Measurements from ENCODE around the gene ABO. TPM values are rescaled to one million over a fixed set of nuclear protein-coding genes. Genes with fewer than 3 reads are reported as not detected.

The ABO gene
- total RNA-seq (under 1 TPM; 0.37 to 0.86 (median 0.72) TPM), polyA plus RNA-seq (under 1 TPM; 0.03 to 0.51 (median 0.14) TPM)
- long read RNA-seq, donor 1, result 0 reads
- long read RNA-seq, donor 2, result 0 reads

GRCh38 chr9:133275105-133276000, at the start of gene ABO:
Gene ABO, minus strand, starts transcription at chr9:133275201.
- intact Hi-C loops (cut with DNase I), result loop anchor here in 1 of 2 donors (5.0 kb wide), 1 partner anchor 88 kb away; no protein-coding TSS in a partner anchor
- DNase-seq (no peak), ATAC-seq (peak in 2 of 4 donors; percentile 42 to 45)
- H3K27me3 ChIP-seq (ENCODE audit: insufficient read depth in 3 of 3, low read length in 2 of 3), result peaks cover 5 to 62% (median 11%) of the 10 kb centered on the region in 3 donors
- WGBS, 3 donors, result 0 to 1% (median 1%) methylated on average over 60 to 110 of the region's 110 CpGs
- H3K9me3 ChIP-seq, result no peaks in the 10 kb centered on the region
- H3K27ac ChIP-seq, result peak within 1 kb of the TSS; percentile 43
- no peaks in the 10 kb centered on the region for H3K4me1 ChIP-seq
- no peaks in the 10 kb centered on the region for H3K36me3 ChIP-seq (ENCODE audit: insufficient read depth in 1 of 2, low read depth in 1 of 2)
- peak; percentile 10 for TF ChIP-seq CTCF (IDR thresholded peaks at IDR 0.05)
- peak within 1 kb of the TSS; percentile 60 for H3K4me3 ChIP-seq

DNA sequence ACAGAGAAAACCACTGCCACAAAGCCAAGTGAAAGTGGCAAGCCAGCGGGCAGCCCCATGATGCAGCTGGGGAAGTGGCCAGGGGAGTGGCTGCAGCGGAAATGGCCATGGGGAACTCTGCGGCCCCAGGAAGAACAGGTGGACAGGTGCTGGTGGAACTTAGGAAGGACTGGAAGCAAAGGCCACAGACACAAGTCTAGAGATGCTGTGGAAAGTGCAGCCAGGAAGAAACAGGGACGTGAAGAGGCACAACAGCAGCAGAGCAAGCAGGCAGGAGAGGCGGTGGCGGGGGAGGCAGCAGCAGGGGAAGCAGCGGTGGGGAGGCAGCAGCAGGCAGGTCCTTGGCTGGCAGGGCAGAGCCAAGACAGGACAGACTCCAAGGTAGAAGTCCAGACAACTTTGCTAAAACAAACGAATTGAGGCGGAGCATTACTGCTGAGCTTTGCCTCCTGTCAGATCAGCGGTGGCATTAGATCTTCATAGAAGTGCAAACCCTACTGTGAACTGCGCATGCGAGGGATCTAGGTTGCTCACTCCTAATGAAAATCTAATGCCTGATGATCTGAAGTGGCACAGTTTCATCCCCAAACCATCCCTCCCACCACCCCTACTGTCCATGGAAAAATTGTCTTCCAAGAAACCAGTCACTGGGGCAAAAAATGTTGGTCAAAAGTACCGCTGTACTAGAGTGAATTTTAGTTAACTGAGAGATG, 49.1 kb upstream of the ABO start:
- no peak overlapping the region for H3K4me3 ChIP-seq
- intact Hi-C loops (cut with DNase I), result no loop called here

DNA sequence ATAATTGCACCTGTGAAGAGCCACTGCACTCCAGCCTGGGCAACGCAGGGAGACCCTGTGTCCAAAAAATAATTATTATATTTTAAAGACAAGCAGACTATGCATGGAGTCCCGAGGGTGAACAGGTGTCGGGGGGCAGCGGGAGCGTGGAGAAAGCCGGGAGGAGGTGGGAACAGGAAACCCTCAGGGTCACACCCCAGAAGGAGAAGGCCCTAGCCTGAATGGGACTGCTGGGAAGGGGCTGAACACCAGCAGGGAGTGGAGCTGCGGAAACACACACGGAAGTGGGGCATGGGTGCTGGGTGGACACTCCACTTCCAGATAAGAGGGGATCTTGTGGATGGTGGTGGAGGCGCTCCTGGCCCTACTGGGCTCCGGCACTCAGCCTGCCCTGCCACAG, 48.2 kb upstream of the ABO start:
- H3K9me3 ChIP-seq, result no peaks in the 10 kb centered on the region
- no peak for DNase-seq
- H3K27ac ChIP-seq, result no peak overlapping the region
- no peak for ATAC-seq
- intact Hi-C loops (cut with DNase I), result no loop called here
- no peak for TF ChIP-seq CTCF (IDR thresholded peaks at IDR 0.05)
- H3K27me3 ChIP-seq (ENCODE audit: insufficient read depth in 3 of 3, low read length in 2 of 3), result no peaks in the 10 kb centered on the region
- 65 to 75% (median 66%) methylated on average over 10 of the region's 10 CpGs for WGBS, 3 donors
- no peaks in the 10 kb centered on the region for H3K36me3 ChIP-seq (ENCODE audit: insufficient read depth in 1 of 2, low read depth in 1 of 2)
- no peaks in the 10 kb centered on the region for H3K4me1 ChIP-seq
- H3K4me3 ChIP-seq, result no peak overlapping the region

More for the DNA sequence above, 49.1 kb upstream of the ABO start:
- no peaks in the 10 kb centered on the region for H3K4me1 ChIP-seq
- TF ChIP-seq CTCF (IDR thresholded peaks at IDR 0.05), result no peak
- H3K9me3 ChIP-seq, result no peaks in the 10 kb centered on the region
- WGBS, 3 donors, result 81 to 87% (median 85%) methylated on average over 13 of the region's 13 CpGs
- no peaks in the 10 kb centered on the region for H3K27me3 ChIP-seq (ENCODE audit: insufficient read depth in 3 of 3, low read length in 2 of 3)
- H3K36me3 ChIP-seq (ENCODE audit: insufficient read depth in 1 of 2, low read depth in 1 of 2), result no peaks in the 10 kb centered on the region
- ATAC-seq (no peak), DNase-seq (no peak)
- no peak overlapping the region for H3K27ac ChIP-seq

GRCh38 chr9:133322701-133323100, 47.7 kb upstream of the ABO start:
- Histone ChIP-seq H3K4me3 (no peak overlapping the region), H3K36me3 (ENCODE audit: insufficient read depth in 1 of 2, low read depth in 1 of 2) (no peaks in the 10 kb centered on the region), H3K27me3 (ENCODE audit: insufficient read depth in 3 of 3, low read length in 2 of 3) (no peaks in the 10 kb centered on the region), H3K9me3 (no peaks in the 10 kb centered on the region), H3K27ac (no peak overlapping the region), H3K4me1 (no peaks in the 10 kb centered on the region)
- DNase-seq (no peak), ATAC-seq (no peak)
- TF ChIP-seq CTCF (IDR thresholded peaks at IDR 0.05), result no peak
- intact Hi-C loops (cut with DNase I), result no loop called here
- WGBS, 3 donors, result 76 to 83% (median 78%) methylated on average over 14 of the region's 14 CpGs
